ENCODE data around the gene IL1R1.
"Not testable (repeated sequence)": the region's sequence is repeated elsewhere in the genome, so short reads cannot be mapped to it uniquely, and the experiment has no call there.

IL1R1 gene

GRCh38 chr2:102111823-102112222 is 30.7 kb upstream of the IL1R1 start:
- DNase-seq (ENCODE audit: low read depth): no peak

GRCh38 chr2:102112271-102112670 is 30.3 kb upstream of the IL1R1 start:
- no peak for DNase-seq (ENCODE audit: low read depth)

GRCh38 chr2:102112692-102113665 is 29.6 kb upstream of the IL1R1 start:
- DNase-seq (ENCODE audit: low read depth): peak; percentile 72

- peak; percentile 49 for DNase-seq (ENCODE audit: low read depth)
Observed at GRCh38 chr2:102114290-102114721, 28.2 kb upstream of the IL1R1 start.

- no peak for DNase-seq (ENCODE audit: low read depth)
Observed at GRCh38 chr2:102114851-102115497, 27.6 kb upstream of the IL1R1 start.

DNA sequence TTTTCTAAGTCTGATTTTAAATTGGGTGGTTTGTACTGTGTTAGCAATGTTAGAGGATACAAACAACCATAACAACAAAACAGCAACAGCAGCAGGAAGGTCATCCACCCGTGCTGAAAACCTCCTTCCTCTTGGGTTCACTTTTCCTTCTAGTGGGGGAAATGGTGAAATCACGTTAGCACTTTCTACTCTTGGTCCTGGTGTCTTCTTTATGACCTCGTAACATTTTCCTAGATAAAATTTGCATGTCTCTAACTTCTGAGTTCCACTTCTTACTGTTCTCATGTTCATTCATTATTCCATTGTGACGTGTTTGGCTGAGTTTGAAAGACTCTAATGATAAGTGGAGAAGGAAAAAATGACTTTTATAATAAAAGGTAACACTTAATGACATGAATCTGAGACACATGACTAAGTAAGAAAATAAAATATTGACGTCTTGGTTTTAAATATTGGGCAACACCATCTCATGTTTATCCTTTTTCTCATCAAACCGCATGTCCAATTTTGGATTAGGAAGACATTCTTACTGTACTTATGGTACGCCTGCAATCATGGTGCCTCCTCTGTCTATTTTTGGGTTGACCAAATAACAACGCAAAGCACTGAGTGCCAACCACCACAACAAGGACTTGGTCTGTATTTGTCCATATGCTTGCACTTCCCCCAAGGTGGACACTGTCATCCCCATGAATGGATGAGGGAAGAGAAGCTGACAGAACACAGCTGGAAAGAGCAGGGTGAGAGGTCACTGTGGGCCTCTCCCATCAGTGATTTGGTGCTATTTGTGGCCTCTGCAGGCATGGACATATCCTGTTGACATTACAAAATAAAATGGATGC is 25.7 kb upstream of the IL1R1 start:
- peak; percentile 44 for DNase-seq (ENCODE audit: low read depth)

DNA sequence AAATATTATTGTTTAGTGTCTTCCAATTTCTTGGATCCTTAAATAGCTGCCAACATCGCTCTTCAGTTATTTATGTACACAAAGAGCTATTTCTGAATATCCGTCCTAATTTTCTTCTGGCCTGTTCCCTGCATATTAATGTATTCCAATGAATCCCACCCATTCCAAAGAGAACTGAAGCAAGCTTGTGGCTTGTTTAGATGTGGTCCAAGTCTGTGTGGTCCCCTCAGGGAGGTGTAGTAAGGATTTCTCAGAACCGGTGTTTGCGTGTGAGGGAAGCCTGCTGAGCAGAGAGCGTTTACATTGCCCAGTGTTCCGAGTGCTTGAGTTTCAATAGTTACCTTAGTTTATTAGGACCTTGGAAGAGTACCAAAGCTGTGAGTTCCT is 25.1 kb upstream of the IL1R1 start:
- no peak for DNase-seq (ENCODE audit: low read depth)

DNA sequence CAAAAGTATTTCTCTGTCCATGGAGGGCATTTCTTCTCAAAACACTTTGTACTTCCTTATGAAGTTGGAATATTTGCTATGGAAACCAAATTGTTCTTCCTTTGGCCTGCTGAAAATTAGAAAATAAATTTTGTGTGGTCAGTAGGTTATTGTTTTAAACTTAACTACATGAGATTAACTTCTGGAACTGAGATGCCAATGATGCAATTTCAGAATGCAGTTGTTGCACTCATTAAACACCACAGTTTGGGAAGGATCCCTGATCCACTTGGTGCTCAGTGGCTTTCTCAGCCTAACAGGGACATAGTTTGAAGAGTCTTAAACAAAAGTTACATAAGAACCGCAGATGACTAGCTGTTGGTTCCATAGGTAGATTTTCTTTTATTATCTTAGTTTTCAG is 23.3 kb upstream of the IL1R1 start:
- DNase-seq (ENCODE audit: low read depth): no peak

- DNase-seq (ENCODE audit: low read depth): no peak
Observed at GRCh38 chr2:102120261-102120660, 22.3 kb upstream of the IL1R1 start.

- DNase-seq (ENCODE audit: low read depth): no peak
Observed at GRCh38 chr2:102120701-102121159, 21.8 kb upstream of the IL1R1 start.

DNA sequence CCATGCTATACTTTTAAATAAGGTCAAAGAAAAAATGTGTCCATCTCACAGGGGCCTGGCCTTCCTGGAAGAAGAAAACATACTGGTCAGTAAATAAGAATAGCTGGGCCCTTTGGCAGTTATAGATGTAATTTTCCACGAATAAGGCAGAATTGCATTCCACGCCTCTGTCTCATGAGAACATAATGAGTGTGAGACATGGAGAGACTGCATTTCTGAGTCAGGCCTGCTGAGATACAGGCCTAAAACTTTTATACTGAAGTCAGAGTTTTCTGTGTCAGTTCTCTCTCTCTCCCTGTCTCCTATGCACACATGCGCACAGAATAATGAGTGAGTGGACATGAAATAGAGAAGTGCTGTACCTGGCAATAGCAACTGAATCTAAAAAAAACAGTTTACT is 20.4 kb upstream of the IL1R1 start:
- DNase-seq (ENCODE audit: low read depth): peak; percentile 94

DNA sequence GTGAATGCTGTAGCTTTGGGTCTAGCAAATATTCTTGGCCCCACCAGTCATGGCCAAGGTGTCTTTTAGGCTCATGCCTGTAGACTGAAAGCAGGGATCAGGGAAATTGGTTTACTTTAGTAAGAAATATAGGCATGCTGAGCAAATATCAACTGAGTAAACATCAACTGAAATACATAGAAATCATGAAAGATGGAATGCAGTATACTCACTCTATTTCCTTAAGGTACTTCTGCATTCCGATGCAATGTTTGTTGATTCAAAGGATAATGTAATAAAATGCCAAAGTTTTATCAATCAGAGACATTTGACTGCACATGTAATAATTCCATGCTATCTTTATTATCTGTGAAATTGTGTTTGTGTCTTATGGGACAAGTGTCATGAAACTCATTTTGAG is 19.6 kb upstream of the IL1R1 start:
- DNase-seq (ENCODE audit: low read depth): no peak

DNA sequence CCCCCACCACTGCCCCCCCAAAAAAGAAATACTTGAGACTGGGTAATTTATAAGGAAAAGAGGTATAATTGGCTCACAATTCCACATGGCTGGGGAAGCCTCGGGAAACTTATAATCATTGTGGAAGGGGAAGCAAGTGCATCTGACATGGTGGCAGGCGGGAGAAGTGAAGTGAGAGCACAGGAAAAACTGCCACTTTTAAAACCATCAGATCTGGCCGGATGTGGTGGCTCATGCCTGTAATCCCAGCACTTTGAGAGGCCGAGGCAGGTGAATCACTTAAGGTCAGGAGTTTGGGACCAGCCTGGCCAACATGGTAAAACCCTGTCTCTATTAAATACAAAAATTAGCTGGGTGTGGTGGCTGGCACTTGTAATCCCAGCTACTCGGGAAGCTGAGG is 18.1 kb upstream of the IL1R1 start:
- DNase-seq (ENCODE audit: low read depth): not testable (repeated sequence)

DNA sequence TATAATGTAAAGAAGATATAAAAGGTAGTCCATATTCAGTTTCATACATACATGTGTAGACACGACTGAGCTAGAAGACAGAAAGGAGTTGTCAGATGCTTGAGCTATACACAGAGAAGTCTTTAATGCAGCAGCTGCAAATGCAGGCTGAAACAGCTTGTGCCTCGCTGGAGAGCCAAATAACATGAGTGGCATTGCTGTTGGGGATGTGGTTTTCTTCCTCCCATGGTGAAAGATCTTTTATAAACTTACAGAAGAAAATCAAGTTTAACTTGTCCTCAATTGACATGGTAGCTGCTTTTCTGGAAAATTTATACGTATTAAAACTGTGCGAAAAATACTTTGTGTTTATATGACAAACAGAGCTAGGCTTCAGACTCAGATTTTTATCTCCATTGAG is 16.4 kb upstream of the IL1R1 start:
- no peak for DNase-seq (ENCODE audit: low read depth)

DNA sequence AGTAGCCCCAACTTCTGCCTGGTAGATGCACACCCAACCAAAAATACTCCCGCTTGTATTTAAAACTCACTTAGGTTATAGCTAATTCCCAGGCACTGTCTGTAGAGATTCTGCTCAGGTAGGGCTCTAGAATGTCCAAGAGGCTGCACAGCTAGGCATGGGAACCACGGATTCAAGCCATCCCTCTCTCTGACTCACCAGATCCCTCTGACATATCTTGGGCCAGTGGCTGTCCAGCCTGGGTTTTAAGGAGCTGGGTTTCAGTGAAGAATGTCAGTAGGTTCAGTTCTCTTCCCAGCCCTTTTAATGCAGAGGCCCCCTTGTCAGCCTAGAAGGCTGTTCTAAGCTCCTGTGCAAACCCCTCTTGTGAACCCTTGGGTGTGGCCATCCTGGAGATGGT is 15.9 kb upstream of the IL1R1 start:
- DNase-seq (ENCODE audit: low read depth): no peak

- no peak for DNase-seq (ENCODE audit: low read depth)
Observed at GRCh38 chr2:102129082-102129481, 13.5 kb upstream of the IL1R1 start.

- DNase-seq (ENCODE audit: low read depth): no peak
Observed at GRCh38 chr2:102129951-102130646, 12.4 kb upstream of the IL1R1 start.

- no peak for DNase-seq (ENCODE audit: low read depth)
Observed at GRCh38 chr2:102130647-102130991, 11.9 kb upstream of the IL1R1 start.

- no peak for DNase-seq (ENCODE audit: low read depth)
Observed at GRCh38 chr2:102131564-102131963, 11.0 kb upstream of the IL1R1 start.

GRCh38 chr2:102137138-102137537 is 5.4 kb upstream of the IL1R1 start:
- DNase-seq (ENCODE audit: low read depth): no peak

DNA sequence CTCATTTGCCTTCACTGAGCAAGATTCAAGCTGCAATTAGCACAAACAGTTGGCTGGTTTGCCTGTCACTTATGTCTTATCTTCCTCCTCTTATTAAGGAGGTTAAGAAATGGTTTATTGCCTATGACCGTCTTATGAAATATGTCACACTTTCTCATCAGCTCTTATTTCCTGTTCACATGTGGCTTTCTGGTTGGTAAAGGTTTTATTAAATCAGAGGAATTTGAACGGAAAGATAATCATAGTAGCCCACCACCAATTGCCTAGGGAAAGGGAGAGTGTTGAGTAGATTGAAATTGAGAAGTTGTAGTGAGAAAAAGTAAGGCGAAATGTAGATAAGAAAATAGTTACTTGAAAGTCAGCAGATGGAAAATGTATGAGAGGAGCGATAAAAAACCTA is 4.2 kb upstream of the IL1R1 start:
- DNase-seq (ENCODE audit: low read depth): no peak

DNA sequence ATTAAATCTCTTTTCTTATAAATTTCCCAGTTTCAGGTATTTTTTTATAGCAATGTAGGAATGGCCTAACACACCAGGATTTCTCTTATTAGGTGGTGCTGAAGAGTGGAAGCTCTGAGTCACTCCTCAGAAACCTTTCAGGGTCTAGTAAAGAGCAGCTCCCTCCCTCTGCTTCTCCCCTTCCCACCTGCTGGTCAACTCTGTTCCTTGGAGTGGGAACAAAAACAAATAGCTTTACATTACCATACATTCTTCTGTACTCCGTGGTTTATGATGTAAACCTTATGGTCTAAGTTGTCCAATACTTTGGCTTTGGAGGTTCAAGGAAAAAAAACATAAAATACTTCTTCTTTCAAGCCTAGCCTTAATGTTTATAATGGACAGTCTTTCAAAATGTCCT is 2.7 kb upstream of the IL1R1 start:
- no peak for DNase-seq (ENCODE audit: low read depth)

All from stromal cell of bone marrow (primary cell).